NCI-H146 (cell line): ENCODE measurements around the gene THG1L.
A peak's percentile ranks its signal among the peaks of the same experiment; 100 is the strongest.
"Not testable (repeated sequence)": the region's sequence is repeated elsewhere in the genome, so short reads cannot be mapped to it uniquely, and the experiment has no call there.

ENCODE experiments used
- DNase-seq: peaks from one replicate; lab custom pipeline; 2025; lab: John Stamatoyannopoulos, UW

Gene THG1L

GRCh38 chr5:157727858-157728257 lies 3.4 kb upstream of the THG1L start:
- not testable (repeated sequence) for DNase-seq

GRCh38 chr5:157729858-157730257 lies 1.4 kb upstream of the THG1L start:
- no peak for DNase-seq

DNA sequence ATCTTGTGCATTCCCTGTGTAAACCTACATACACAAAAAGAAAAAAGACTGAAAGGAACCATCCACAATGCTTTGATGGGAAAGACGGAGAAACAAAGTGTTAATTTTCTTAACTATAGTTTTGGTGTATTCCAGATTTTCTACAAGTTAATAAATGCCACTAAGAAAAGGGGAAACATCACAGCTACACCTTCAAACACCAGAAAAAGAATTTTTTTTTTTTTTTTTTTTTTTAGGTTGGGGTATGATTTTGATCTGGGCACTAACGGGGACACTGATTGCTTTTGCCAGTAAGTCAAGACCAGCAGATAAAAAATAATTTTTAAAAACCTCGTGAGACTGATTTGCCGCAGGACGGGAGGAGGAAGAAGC lies 334 bp upstream of the THG1L start:
- no peak for DNase-seq

GRCh38 chr5:157732130-157732514 lies 902 bp downstream of the THG1L start:
- no peak for DNase-seq

- DNase-seq = no peak
These were observed 1.5 kb downstream of the THG1L start for GRCh38 chr5:157732596-157733262.

DNA sequence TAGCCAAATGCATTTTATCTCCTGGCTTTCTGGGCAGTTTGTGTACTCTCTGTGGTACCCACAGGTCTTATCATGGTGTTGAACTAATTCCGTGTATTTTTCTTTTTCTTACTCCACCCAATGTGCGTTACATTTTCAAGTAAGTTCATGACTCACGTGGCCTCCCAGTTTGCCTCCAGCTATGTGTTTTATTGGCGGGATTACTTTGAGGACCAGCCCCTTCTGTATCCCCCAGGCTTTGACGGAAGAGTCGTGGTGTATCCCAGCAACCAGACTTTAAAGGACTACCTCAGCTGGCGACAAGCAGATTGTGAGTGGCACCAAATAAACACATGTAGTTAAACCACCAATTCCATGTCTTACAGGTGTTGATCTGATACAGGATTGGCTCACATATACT lies 3.2 kb downstream of the THG1L start:
- no peak for DNase-seq

DNA sequence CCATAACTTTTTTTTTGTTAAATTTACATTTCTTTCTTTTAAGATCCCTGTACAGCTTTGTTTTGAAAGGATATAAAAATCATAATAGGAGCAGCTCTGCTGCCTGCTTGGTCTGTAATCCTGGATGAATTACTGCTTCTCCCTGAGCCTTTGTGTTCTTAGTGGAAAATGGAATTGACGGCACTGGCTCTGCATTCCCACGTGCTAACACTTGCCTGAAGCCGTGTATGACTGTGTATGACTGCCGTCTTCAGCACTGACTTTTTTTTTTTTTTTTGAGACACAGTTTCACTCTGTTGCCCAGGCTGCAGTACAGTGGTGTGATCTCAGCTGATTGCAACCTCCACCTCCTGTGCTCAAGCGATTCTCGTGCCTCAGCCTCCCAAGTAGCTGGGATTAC lies 4.8 kb downstream of the THG1L start:
- DNase-seq = no peak

DNA sequence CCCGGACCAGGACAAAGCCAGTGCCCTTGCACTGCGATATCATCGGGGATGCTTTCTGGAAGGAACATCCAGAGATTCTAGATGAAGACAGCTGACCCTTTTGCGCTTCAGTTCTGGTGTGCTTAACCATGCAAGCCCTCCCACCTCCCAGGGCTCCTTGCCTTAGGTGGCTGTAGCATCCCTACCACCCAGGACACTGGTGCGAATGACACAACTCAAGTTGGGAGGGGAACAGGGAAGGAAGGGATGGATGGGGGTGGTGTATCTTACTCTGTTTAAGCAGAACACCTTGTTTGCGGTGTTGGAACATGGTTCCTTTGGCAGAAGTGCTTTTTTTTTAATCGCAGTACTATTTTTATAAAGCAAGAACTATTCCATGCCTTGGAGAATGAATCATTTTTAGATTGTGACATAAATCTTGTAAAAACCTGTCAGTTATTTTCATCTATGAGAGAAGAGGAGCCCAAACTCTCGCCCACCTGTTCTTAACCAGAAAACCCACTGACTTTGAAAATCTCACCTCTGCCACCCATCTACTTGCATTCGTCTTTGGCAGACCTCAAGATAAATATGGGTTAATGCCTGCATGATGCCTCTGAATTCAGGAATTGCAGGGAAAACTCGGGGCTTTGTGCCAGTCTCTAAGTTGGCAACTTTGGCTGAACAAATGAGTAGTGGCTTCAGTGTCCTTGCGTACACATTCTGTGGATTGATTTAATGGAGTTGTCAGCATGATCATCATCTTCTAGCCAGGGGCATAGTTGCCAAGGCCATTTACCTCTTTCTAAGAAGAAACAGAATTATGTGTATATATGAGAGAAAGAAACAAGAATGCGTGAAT lies 8.4 kb downstream of the THG1L start:
- DNase-seq = no peak

DNA sequence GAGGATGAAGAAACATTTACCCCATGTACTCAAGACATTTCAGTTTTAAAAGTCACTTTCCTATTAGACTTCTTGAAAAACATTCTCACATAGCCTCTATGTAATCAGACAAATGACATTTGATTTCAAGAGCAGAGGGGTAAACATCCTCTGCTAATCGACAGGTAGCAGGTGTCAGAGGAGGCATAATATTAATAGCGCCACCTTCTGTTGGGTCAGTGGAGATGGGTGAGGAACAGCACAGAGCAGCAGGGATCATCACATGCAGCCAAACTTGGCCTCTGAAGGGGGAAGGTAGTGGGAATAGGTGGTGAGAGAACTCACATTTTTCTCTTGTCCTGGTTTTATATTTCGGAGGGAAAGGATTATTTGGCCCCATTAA lies 9.0 kb downstream of the THG1L start:
- peak; percentile 2 for DNase-seq

DNA sequence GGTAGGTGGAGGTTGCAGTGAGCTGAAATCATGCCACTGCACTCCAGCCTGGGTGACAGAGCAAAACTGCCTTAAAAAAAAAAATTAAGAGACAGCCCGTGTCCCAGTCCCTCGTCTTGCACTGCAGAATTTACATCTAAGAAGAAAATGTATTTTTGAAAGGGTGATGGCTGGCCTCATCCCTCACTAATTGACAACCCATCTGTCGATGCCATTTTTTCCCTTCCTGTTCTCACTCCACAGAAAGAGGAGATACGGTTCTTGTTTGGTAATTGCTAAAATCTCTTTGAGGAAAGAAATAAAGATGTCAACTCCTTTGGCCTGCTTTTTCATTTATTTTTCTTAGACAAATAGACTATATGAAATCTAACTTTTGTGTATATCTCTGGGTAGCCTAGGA lies 9.9 kb downstream of the THG1L start:
- DNase-seq = no peak

DNA sequence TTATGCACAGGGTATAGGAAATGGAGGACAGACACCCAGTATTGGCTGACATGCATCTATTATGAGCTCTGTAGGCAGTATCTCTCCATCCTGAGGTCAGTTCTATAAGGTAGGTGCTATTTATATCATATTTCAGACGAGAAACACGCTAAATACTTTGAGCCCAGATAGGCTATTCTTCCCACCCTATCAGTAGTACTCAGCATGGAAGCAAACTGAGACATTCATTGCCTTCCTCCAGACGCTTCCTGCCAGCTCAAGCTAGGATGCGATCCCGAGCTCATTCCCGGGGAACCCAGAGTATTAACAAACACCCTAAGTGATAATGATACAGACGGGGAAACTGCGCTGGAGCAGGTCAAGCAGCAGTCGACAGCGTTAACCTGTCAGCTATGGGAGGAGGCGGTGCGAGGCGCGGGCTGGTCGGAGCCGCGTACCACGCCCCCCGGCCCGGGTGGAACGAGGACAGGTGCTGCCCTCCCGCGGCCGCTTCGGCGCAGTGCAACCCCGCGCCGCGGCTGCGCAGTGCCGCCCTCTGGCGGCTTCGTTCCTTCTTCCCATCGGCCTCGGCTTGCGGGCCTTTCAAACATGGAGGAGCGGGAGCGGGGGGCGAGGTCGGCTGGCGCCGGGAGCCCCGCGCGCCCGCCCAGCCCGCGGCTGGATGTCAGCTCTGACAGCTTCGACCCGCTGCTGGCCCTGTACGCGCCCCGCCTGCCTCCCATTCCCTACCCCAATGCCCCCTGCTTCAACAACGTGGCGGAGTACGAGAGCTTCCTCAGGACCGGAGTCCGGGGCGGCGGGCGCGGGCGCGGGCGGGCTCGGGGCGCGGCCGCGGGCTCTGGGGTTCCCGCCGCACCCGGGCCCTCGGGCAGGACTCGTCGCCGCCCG lies 12.2 kb downstream of the THG1L start, which contains the start of gene LSM11:
Gene LSM11 (plus strand): TSS at position 550 of the 888 bp plus-strand sequence. CDS start 39 bp downstream, at position 589.
- peak; percentile 77 for DNase-seq

DNA sequence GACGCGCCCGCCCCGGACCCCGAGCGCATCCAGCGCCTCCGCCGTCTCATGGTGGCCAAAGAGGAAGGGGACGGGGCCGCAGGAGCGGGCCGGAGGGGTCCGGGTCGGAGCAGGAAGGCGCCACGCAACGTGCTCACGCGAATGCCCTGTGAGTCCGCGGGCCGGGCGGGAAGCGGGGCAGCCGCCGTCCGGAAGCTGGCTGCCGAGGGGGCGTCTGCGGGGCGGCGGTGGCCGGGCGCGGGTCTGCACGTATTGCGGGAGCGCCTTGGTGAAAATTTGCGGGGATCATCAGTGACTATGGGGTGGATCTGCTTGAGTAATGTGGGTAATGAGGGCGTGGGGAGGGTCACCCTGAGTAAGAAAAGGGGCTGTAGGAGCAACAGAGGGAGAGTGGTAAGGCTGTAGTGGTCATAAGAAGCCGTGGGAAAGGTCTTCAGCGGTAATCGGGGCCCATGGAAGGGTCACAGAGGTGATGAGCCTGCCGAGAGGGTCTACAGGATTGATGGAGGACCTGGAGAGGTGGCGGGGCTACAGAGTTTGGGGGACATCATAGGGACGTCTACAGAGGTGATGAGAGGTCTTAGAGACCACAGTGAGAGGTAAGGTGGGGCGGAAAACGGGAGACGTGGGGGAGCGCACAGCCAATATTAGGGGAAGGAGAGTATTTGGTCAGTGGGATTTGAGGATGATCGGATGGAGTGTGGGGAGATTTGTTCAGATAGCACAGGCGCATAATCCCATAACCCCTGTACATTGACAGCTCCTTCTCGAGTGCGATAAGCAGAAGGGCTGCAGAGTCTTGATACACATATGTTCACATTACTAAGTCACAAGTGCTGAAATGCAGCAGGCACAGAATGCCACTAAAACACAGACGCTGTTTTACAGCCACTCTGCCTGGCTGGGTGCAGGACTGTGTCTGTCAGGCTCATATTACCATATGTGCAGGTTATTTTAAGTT lies 13.1 kb downstream of the THG1L start:
- peak; percentile 17 for DNase-seq

- no peak for DNase-seq
These were observed 13.8 kb downstream of the THG1L start for GRCh38 chr5:157745041-157745456.

DNA sequence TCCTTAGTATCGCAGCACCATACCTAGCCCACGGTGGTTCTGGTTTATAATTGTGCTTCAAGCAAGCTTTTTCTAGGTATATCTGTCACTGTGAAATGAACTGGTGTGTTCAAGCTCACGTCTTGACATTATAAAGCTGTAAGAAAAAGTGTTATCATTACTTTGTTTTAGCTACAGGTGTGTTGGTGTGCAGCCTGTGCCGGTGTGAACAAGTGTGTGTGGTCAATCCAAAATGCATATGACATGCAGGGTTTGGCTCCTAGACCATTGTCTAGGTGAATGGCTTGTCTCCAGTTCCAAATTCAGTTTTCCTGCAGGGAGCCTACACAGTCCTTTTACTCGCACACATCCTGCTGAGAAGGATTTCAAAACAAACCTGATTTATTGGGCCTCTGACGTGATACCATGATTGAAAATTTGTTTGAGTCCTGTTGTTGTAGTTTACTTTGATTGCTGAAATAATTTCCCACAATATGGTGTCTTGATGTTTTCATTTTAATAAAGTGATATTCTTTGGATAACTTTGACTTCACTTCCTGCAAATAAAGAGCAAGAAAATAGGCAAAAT lies 16.0 kb downstream of the THG1L start:
- DNase-seq = peak; percentile 20

DNA sequence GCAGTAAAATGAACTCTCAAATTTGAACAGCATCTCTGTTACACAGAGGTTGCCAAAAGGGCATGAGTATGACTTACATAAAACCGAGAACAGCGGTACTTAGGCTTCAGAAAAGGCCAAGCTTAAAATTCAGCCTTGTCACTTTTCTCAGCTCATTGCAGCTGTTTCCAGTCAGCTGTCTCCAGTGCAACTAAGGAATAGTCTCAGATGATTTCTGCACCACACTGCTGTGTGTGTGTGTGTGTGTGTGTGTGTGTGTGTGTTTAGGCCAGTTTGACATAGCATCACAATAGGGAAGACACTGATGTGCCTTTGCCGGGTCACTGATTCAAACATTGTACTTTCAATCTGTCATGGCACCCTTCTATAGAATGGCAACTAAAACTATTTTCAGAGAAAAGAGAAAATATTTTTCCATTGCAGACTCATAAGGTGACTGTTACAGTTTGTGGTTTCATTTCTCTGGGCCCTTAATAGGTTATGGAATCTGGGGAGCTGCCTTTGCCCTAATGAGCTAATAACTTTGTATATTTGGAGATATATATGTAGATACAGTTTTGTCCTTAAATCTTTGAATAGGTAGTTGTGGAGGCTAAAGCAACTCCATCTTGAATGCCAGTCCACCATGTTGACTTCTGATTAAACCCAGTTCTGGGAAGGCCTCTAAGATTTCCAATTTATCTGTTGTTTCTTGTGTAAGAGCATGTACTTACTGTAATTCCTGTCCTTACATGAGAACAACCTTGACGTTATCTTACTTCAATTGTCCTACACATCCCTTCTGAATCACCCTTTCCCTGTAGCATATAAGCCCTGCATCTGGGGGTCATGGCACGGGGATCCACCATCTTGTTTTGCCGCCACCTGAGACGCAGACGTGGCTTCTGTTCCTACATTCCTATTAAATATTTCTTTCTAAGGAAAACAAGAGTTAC lies 16.8 kb downstream of the THG1L start:
- DNase-seq = no peak

GRCh38 chr5:157748760-157749461 lies 17.7 kb downstream of the THG1L start:
- no peak for DNase-seq

- no peak for DNase-seq
These were observed 18.2 kb downstream of the THG1L start for GRCh38 chr5:157749462-157749799.

GRCh38 chr5:157750320-157750719 lies 19.1 kb downstream of the THG1L start:
- no peak for DNase-seq

DNA sequence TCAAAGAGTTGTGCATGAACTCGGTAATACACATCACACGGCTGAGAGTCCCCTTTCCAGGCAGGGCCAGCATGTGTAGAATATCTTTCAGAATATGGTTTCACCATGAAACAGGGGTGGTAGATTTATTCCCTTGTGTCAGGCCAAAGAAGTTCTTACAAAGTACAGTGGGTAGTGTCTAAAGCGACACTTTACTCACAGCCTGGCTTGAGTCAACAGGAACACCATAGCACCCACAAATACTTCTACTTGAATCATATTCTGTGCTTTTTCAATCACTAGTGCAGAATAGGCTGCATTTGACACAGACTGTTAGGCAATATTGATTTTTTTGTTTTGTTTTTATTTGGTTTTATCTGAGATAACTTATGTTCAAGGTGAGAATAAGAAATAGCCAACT lies 24.9 kb downstream of the THG1L start:
- DNase-seq = no peak
